Nephron (organoid): ENCODE results near the gene ZNF680.
"Not testable (repeated sequence)": the region's sequence is repeated elsewhere in the genome, so short reads cannot be mapped to it uniquely, and the experiment has no call there.

Experiments used
- H3K27ac Mint-ChIP-seq, 3 experiments: 2 replicates each; pipeline ENCODE4 v1.8.0; 2020; ENCODE audit warnings: mixed read lengths in 3 of 3, mild to moderate bottlenecking in 2 of 3, moderate library complexity in 1 of 3
- H3K27me3 Mint-ChIP-seq: 2 replicates; pipeline ENCODE4 v1.8.0; 2021; ENCODE audit warnings: low read depth, mild to moderate bottlenecking, moderate library complexity, mixed read lengths
- H3K36me3 Mint-ChIP-seq: 2 replicates; pipeline ENCODE4 v1.8.0; 2020; ENCODE audit warnings: low read depth, mixed read lengths
- H3K4me1 Mint-ChIP-seq: 2 replicates; pipeline ENCODE4 v1.8.0; 2020; ENCODE audit warnings: mixed read lengths
- H3K4me3 Mint-ChIP-seq, 3 experiments: 2 replicates each; pipeline ENCODE4 v1.8.0; 2020; ENCODE audit warnings: mild to moderate bottlenecking in 3 of 3, mixed read lengths in 3 of 3, moderate library complexity in 2 of 3
- H3K9me3 Mint-ChIP-seq: 2 replicates; pipeline ENCODE4 v1.8.0; 2020; ENCODE audit warnings: mixed read lengths
- TF ChIP-seq, protein P1 (sequence below), 3 experiments: fragments of 200-600 bp; sonication (generic); IDR thresholded peaks; one replicate each; pipeline ENCODE4 v1.5.0; 2021; ENCODE audit warnings: antibody characterized with exemption in 3 of 3; ENCODE audit not compliant: unreplicated experiment in 3 of 3

Gene ZNF680

GRCh38 chr7:64559206-64559605, 3.7 kb downstream of the ZNF680 start:
- peak overlapping the region in 1 of 3 experiments; percentile 60 for H3K27ac Mint-ChIP-seq
- H3K9me3 Mint-ChIP-seq: peaks cover 51% of the 10 kb centered on the region
- H3K4me3 Mint-ChIP-seq: peak overlapping the region in 2 of 3 experiments; percentile 28 to 75
- peaks cover 8% of the 10 kb centered on the region for H3K4me1 Mint-ChIP-seq
- TF ChIP-seq, protein P1, sequence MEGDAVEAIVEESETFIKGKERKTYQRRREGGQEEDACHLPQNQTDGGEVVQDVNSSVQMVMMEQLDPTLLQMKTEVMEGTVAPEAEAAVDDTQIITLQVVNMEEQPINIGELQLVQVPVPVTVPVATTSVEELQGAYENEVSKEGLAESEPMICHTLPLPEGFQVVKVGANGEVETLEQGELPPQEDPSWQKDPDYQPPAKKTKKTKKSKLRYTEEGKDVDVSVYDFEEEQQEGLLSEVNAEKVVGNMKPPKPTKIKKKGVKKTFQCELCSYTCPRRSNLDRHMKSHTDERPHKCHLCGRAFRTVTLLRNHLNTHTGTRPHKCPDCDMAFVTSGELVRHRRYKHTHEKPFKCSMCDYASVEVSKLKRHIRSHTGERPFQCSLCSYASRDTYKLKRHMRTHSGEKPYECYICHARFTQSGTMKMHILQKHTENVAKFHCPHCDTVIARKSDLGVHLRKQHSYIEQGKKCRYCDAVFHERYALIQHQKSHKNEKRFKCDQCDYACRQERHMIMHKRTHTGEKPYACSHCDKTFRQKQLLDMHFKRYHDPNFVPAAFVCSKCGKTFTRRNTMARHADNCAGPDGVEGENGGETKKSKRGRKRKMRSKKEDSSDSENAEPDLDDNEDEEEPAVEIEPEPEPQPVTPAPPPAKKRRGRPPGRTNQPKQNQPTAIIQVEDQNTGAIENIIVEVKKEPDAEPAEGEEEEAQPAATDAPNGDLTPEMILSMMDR (IDR thresholded peaks at IDR 0.05; ENCODE audit: unreplicated experiment in 3 of 3): no peak
- no peaks in the 10 kb centered on the region for H3K27me3 Mint-ChIP-seq
- H3K36me3 Mint-ChIP-seq: peaks cover 73% of the 10 kb centered on the region

DNA sequence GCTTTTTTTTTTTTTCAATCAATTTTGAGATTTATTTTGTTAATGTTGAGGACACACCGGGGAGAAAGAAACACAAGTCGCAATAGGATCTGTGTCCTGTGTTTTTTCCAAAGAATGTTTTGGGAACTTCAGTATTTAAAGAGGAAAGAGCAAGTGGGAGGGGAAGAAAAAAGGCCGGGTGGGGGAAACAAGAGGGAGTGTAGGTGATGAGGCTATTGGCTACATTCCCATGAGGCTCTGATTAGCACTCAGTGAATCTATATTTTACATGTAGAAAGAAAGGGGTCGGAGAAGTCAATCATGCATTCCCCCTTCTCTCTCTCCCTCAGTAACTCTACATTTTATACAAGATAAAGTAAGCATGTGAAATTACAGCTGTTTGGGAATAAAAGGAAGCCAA, 4.1 kb downstream of the ZNF680 start:
- TF ChIP-seq, protein P1 (IDR thresholded peaks at IDR 0.05; ENCODE audit: unreplicated experiment in 3 of 3): no peak
- peaks cover 8% of the 10 kb centered on the region for H3K4me1 Mint-ChIP-seq
- peak overlapping the region in 2 of 3 experiments; percentile 31 to 75 for H3K4me3 Mint-ChIP-seq
- H3K36me3 Mint-ChIP-seq: peaks cover 73% of the 10 kb centered on the region
- H3K27me3 Mint-ChIP-seq: no peaks in the 10 kb centered on the region
- peaks cover 47% of the 10 kb centered on the region for H3K9me3 Mint-ChIP-seq
- H3K27ac Mint-ChIP-seq: peak overlapping the region in 1 of 3 experiments; percentile 60

GRCh38 chr7:64558323-64558705, 4.6 kb downstream of the ZNF680 start:
- Mint-ChIP-seq H3K27me3 (no peaks in the 10 kb centered on the region), H3K36me3 (peaks cover 78% of the 10 kb centered on the region), H3K27ac (peak overlapping the region in 1 of 3 experiments; percentile 60), H3K9me3 (peaks cover 46% of the 10 kb centered on the region), H3K4me1 (peaks cover 8% of the 10 kb centered on the region), H3K4me3 (peak overlapping the region in 1 of 3 experiments; percentile 31)
- TF ChIP-seq, protein P1 (IDR thresholded peaks at IDR 0.05; ENCODE audit: unreplicated experiment in 3 of 3): no peak

GRCh38 chr7:64557601-64558322, 5.1 kb downstream of the ZNF680 start:
- TF ChIP-seq, protein P1 (IDR thresholded peaks at IDR 0.05; ENCODE audit: unreplicated experiment in 3 of 3): no peak
- no peak overlapping the region for H3K27ac Mint-ChIP-seq

DNA sequence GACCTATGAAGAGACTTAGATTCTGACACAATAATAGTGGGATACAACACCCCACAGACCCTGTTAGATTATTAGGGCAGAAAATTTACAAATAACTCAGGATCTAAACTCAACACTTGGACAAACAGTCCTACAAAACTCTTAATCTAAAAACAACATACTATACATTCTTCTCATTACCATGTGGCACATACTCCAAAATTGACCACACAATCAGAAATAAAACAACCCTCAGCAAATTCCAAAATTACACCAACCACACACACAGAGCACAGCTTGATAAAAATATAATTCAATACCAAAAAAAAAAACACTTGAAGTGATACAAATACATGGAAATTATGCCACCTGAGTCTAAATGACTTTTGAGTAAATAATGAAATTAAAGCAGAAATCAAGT, 7.8 kb downstream of the ZNF680 start:
- H3K27me3 Mint-ChIP-seq: no peaks in the 10 kb centered on the region
- TF ChIP-seq, protein P1 (IDR thresholded peaks at IDR 0.05; ENCODE audit: unreplicated experiment in 3 of 3): no peak
- peaks cover 52% of the 10 kb centered on the region for H3K9me3 Mint-ChIP-seq
- H3K4me3 Mint-ChIP-seq: no peak overlapping the region
- H3K27ac Mint-ChIP-seq: no peak overlapping the region
- peaks cover 83% of the 10 kb centered on the region for H3K36me3 Mint-ChIP-seq
- H3K4me1 Mint-ChIP-seq: peaks cover 8% of the 10 kb centered on the region

More at GRCh38 chr7:64557601-64558322, 5.1 kb downstream of the ZNF680 start:
- Mint-ChIP-seq H3K4me1 (peaks cover 8% of the 10 kb centered on the region), H3K36me3 (peaks cover 80% of the 10 kb centered on the region), H3K27me3 (no peaks in the 10 kb centered on the region), H3K9me3 (peaks cover 42% of the 10 kb centered on the region), H3K4me3 (no peak overlapping the region)

DNA sequence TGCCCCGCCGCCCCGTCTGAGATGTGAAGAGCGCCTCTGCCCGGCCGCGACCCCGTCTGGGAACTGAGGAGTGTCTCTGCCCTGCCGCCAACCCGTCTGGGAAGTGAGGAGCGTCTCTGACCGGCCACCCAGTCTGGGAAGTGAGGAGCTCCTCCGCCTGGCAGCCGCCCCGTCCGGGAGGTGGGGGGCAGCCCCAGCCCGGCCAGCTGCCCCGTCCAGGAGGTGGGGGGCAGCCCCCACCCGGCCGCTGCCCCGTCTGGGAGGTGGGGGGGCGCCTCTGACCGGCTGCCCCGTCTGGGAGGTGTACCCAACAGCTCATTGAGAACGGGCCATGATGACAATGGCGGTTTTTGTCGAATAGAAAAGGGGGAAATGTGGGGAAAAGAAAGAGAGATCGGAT, 8.7 kb downstream of the ZNF680 start:
- H3K4me1 Mint-ChIP-seq, H3K4me3 Mint-ChIP-seq, H3K27me3 Mint-ChIP-seq, H3K27ac Mint-ChIP-seq: not testable (repeated sequence)
- H3K9me3 Mint-ChIP-seq: peaks cover 56% of the 10 kb centered on the region
- peaks cover 88% of the 10 kb centered on the region for H3K36me3 Mint-ChIP-seq
